Upper lobe of left lung (tissue), 4 donors: ENCODE results near the gene ZNF366.

Experiments
- EP300 ChIP-seq, 4 donors: sonication (generic); formaldehyde crosslinking; IDR thresholded peaks; one replicate each; pipeline ENCODE4 v1.5.1; 2017; ENCODE audit warnings: antibody characterized with exemption in 4 of 4, control low read depth in 2 of 4
- POLR2A ChIP-seq, 4 donors: fragments of 450-650 bp; IDR thresholded peaks; one replicate each; pipeline ENCODE4 v1.5.1; 2016 to 2017; ENCODE audit warnings: antibody characterized with exemption in 4 of 4, mild to moderate bottlenecking in 2 of 4
- POLR2AphosphoS5 ChIP-seq, 2 donors: sonication (generic); formaldehyde crosslinking; IDR thresholded peaks; one replicate each; pipeline ENCODE4 v1.5.1; 2017; ENCODE audit warnings: antibody characterized with exemption in 2 of 2
- TF ChIP-seq, protein P1 (sequence below), 6 experiments: fragments of 450-650 bp in 4 of 6; fragments of 200-600 bp in 2 of 6; sonication (generic) in 2 of 6; IDR thresholded peaks; one replicate each; pipeline ENCODE4 v1.5.1; 2016 to 2019; ENCODE audit warnings: antibody characterized with exemption in 6 of 6

DNA sequence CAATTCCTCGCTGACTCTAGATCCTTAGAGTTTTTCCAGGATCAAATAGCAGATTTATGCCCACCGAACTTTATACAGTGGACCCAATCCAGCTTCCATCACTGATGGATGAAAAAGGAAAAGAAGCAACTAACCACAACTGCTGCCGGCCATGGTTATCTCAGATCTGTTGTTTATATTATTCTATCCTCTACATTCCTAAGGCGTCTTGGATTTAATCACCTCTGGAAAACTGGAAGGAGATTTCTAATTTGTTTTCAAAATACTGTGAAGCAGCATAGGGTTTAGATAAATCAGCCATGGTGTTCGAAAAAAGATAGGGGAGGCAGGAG, 663 bp upstream of the ZNF366 start:
- TF ChIP-seq, protein P1, sequence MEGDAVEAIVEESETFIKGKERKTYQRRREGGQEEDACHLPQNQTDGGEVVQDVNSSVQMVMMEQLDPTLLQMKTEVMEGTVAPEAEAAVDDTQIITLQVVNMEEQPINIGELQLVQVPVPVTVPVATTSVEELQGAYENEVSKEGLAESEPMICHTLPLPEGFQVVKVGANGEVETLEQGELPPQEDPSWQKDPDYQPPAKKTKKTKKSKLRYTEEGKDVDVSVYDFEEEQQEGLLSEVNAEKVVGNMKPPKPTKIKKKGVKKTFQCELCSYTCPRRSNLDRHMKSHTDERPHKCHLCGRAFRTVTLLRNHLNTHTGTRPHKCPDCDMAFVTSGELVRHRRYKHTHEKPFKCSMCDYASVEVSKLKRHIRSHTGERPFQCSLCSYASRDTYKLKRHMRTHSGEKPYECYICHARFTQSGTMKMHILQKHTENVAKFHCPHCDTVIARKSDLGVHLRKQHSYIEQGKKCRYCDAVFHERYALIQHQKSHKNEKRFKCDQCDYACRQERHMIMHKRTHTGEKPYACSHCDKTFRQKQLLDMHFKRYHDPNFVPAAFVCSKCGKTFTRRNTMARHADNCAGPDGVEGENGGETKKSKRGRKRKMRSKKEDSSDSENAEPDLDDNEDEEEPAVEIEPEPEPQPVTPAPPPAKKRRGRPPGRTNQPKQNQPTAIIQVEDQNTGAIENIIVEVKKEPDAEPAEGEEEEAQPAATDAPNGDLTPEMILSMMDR (IDR thresholded peaks at IDR 0.05): no peak
- TF ChIP-seq POLR2A (IDR thresholded peaks at IDR 0.05) (no peak), EP300 (IDR thresholded peaks at IDR 0.05) (no peak), POLR2AphosphoS5 (IDR thresholded peaks at IDR 0.05) (no peak)
